Ovary (tissue), 3 donors: ENCODE results near the gene MIOS.

Source experiments
- CTCF ChIP-seq, 3 donors: fragments of 450-650 bp in 2 of 3; fragments of 200-600 bp in 1 of 3; IDR thresholded peaks; one replicate each; pipeline versions ENCODE4 v1.5.1 to v1.8.0; 2016 to 2022; ENCODE audit warnings: antibody characterized with exemption in 3 of 3, mild to moderate bottlenecking in 1 of 3
- EP300 ChIP-seq: sonication (generic); formaldehyde crosslinking; IDR thresholded peaks from one replicate; pipeline ENCODE4 v1.6.1; 2017; ENCODE audit warnings: antibody characterized with exemption
- POLR2A ChIP-seq: fragments of 450-650 bp; IDR thresholded peaks from one replicate; pipeline ENCODE4 v1.6.1; 2017; ENCODE audit warnings: antibody characterized with exemption, mild to moderate bottlenecking, moderate library complexity
- donor health status: DM: no; HTN: no; CAD: no.

GRCh38 chr7:7568553-7568952 is 1.9 kb downstream of the MIOS start:
- TF ChIP-seq CTCF (IDR thresholded peaks at IDR 0.05): no peak
- TF ChIP-seq POLR2A: no peak
- TF ChIP-seq EP300: no peak
